HG03558 (cell line): ENCODE results near the gene FLG2.

Experiments
- ATAC-seq: cut with Tn5 transposase; IDR thresholded peaks from one replicate; pipeline ENCODE4 v1.9.1; 2021; ENCODE audit warnings: moderate number of reproducible peaks; ENCODE audit not compliant: unreplicated experiment; ENCODE audit errors: extremely low read depth

Gene FLG2

DNA sequence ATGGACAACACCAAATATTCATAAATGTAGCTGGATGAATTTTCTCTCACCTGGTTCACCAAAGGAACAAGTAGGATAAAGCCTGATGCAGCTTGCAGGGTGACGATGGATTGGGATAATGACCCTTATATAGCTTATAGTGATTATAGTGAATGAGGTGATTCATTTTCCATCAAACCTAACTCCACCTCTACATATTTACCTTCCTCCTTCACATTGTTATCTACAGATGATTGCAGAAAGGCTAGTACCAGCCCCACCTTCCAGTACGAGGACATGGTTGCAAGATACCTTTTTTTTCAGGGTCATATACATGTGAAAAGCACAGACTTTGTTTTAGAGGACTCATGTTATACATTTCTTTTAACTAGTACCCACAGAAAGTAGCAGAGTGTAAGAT is at the start of gene FLG2:
TSS of gene FLG2 (minus strand) at position 101 of the 400 bp plus-strand sequence. CDS start 1,122 bp downstream, outside the sequence.
- no peak for ATAC-seq

DNA sequence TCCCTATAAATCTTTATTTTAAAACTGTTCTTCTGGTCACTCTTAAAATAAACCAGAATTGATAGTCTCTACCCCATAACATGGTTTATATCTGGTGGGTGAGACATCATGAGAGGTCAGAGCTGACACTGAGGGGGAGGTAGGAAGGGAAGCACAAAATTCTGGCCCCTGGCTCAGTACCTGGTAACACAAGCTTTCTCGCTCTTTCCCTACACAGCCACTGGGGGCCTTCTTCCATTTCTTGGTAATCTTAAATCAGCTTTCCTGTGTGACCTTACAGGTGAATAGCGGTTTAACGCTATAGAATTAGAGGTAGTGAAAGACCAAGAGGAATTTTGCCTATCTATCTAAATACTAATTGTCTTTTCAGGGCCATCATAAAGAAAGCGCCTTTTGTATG is 48.9 kb upstream of the FLG2 start:
- no peak for ATAC-seq

DNA sequence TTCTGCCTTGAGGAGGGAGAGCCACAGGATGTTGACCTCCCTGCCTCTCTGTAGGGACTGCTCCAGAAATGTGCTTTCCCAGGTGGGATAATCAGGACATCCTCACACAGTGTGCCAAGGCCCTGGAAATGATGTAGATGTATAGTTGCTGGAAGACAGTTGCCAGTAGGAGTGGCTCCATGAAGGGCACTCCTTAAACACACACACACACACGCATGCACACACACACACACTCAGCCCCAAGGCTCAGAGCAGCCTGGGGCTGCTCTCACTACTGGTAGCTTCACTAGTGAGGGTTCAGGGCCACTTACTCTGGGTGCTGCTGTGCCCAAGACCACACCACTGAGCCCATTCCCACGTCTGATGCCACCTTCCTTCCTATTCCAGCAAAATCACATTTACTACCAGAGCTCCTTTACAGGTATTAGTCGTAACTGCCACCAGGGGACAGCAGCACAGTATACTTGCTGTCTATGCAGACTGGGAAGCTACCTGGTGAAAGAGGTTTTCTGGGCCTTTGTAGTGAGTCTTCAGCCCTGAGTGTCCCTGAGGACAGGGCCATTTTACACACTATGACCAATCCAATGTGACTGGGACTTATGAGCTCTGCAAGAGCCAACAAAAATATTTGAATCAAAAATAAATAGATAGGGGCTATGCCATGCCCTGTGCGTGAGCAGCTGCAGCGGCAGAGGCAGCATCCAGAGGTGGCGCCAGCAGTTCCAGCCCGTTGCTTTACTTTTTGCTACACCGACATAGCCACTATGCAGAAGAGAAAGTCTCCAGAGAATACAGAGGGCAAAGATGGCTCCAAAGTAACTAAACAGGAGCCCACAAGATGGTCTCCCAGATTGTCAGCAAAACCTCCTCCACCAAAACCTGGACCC is 39.2 kb upstream of the FLG2 start:
- no peak for ATAC-seq

DNA sequence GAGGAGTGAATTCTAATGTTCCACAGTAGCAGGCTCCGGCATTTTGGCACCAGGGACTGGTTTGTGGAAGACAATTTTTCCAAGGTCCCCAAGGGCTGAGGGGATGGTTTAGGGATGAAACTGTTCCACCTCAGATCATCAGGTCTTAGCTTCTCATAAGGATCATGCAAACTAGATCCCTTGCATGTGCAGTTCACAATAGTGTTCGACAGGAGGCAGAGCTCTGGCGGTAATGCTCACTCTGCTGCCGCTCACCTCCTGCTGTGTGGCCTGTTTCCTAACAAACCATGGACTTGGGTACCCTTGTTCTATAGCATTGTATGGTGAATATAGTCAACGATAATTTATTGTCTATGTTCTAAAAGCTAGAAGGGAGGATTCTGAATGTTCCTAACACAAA is 37.7 kb upstream of the FLG2 start:
- no peak for ATAC-seq

DNA sequence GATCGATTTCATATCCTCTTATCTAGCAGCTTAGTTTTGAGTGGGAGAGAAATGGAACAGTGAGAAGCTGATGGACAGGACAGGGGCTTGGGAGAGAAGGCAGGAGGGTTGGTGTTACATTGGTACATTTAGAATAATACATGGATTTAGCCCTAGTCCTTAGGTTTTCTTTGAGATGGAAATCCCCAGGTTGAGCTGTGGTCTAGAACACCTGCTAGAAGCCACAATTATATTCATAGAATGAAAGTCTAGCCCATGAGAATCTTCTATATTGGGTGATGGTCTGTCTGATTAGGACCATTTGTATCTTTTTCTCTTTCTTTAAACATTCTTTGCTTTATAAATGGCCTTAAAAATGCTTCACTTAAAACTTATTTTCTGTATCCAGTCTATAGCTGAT is 34.3 kb upstream of the FLG2 start:
- no peak for ATAC-seq

DNA sequence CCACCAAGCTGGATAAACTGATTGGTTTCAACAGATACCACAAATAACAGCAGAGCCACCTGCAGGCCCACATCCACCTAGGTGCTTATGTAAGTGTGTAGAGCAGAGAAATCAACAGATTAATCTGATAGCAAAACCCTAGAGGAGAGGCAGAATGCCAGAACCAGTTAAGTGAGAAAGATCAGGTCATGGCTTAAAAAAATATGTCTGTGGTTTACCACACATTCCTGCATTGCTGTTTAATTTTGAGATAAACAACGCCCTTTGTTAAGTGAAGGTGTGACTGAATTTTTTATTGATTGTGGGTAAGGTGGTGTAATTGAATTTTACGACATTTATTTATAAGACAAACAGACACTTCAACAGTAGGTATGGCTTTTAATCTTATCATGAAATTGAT is 33.1 kb upstream of the FLG2 start:
- ATAC-seq: no peak

DNA sequence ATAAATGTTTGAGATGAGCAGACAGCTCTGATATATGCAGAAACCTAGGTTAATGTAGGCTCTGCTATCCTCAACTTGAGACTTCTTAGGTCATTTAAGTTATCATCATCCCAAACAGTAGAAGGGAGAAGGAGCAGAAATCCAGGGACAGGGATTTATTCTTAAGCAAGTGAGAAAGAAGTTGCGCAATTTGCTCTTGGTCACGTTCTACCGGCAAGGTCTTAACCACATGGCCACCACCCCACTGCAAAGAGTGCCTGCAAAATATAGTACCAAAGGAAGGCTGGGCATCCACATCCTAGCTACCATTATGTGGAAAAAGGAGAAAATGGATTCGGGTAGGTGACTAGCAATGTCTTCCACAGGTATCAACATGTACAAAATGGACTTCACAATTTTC is 29.1 kb upstream of the FLG2 start:
- ATAC-seq: no peak

DNA sequence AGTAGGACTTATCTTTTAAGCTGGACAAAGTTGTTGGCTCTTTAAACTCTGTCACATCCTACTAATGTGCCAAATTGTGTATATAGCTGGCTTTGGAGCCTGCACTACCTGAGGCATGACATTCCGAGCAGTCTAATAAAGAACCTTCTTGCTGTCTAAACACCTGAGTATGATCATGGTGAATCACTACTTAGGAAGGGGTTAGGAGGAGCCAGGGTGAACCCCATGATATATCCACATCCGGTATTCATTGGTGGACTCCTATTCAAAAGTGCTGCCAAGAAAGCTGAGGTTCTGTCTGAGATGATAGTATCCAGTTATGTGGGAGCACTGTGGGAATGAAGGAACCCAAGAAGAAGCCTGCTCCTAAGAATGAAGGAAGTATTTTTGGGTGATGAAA is 27.1 kb upstream of the FLG2 start:
- no peak for ATAC-seq

DNA sequence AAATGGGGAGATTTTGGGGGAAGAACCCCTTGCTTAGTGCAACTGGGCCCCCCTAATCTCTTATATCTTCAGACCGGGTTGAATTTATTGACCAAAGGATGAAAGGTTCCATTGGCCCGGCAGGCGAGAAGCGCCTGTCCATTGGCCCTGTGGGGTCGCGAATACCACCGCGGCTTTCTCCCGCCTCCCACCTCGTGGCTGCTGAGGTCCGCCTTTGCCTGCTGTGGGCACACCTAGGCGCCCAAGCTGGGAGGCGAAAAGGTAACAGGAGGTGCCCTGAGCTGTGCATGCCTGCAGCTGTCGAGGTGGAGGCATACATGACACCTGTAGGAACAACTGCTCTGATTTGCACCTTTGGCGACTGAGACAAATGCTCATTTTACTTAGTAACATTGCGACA is 21.1 kb upstream of the FLG2 start:
- ATAC-seq: no peak

DNA sequence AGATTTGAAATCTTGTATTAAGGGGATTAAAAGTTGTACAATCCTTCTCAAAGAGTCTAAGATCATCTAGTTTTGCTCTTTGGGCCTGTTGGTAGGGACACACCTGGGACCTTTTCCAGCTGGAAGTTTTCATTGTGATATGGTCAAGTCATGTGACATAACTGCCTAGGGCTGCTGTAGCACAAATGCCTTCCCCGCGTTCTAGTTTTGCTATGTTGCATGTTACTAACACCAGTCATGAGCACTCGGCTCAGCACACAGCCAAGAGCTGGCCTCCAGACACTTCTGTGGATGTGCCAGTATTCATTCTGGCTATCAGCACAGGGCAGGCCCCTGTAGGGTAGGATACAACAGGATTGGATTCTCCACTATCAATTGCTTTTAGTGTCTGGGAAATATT is 14.6 kb upstream of the FLG2 start:
- ATAC-seq: no peak

DNA sequence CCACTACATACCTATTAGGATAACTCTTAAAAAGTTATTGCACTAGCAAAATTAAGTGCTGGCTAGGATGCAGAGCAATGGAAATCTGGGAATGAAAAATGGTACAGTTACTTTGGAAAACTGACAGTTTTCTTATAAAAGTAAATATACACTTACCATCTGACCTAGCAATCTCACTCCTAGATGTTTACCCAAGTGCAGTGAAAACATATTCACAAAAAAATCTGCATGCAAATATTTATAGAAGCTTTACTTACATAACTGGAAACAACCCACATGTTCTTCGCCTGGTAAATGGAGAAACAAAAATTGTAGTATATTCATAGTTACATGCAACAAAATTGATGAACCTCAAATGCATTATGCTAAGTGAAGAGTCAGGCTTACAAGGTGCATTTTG is 12.9 kb upstream of the FLG2 start:
- no peak for ATAC-seq

DNA sequence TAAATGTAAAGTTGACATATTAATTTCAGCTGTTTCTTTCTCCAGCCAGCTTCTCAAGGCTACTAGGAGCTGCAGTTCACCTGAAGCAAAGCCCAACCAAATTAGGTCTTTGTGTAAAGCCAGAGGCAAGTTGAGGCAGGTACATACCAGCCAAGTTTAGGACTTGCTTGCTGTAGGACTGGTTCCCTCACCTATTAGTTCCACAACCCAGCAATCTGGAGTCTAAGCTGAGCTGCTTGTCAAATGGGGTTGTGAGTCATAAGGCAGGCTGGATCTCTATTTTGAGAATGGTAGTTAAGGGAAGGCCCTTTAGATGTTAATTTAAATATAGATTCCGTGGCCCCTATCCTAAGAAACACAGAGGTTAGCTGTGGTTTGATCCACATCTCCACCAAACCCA is 7.6 kb upstream of the FLG2 start:
- ATAC-seq: no peak

DNA sequence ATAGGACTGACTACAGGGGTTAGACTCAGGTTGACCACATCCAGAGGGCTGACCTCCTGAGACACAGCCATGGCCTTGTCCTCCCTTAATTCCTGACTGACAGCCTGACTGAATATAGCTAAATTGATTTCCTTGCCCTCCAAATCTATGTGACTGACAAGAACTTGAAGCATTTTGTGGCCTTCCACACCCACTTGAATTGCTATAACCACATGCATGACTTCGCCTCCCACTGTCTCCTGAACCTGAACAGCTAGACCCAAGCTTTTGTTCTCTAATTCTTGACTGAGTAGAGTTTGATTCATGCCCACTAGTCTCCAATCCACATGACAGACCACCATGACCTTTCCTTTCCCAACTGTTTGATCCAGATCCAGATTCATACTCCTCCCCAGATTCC is 3.1 kb downstream of the FLG2 start:
- no peak for ATAC-seq

DNA sequence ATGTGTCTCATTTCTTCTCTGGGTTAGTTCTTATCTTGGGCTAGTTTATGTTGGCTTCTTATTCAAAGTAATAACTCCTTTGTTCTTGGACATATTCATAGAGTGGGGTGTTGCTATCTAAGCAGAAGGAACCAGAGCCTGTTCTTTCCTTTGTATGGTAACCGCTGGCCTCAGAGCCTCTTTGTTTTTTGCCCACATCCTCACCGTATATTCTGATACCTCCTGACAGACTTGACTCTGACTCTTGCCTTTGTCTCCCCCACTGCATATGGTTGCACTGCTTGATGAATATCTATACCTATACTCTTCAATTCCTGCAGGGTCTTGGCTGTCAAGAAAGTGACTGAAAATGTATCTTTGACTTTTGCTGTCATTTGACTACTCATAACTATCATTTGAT is 10.2 kb downstream of the FLG2 start:
- ATAC-seq: no peak

DNA sequence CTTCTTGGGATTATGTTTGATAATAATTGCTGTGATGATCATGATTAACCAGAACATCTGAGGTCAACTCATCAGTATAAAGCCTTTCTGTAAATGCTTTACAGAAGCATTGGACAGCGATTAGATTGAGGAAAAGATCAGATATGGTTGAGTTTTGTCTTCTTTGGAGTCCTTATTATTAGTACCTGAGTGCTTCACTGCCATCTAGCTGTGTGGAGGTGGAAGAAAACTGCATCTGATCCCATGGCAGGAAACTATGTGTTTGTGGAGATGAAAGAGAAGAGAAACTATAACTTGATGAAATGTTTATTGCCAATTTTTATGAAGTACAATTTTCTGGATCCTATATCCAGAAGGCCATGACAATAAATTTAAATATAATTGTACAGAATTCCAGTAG is 11.4 kb downstream of the FLG2 start:
- no peak for ATAC-seq

DNA sequence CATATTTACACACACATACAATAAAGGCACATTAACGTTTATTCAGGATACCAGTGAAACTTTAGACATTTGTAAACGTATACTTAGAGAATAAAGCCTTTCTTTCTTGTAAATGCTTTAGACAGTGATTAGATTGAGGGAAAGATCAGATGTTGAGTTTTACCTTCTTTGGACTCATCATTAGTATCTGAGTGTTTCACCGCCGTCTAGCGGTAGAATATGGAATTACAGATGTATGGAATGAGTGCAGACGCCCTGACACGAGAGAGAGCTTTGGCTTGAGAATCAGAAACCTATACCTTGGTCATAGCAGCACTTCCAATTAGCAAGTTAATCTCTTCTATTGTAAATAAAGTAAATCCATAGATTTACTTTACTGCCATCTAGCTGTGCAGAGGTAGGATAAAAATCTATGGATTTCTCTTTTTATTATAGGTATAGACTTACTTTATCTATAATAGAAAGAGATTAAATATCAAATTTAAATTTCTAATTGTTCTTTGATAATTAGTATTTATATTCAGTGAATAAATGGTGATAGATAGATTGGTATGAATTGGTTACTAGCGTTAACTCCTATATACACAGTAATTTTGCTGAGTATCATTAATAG is 12.6 kb downstream of the FLG2 start:
- ATAC-seq: no peak

DNA sequence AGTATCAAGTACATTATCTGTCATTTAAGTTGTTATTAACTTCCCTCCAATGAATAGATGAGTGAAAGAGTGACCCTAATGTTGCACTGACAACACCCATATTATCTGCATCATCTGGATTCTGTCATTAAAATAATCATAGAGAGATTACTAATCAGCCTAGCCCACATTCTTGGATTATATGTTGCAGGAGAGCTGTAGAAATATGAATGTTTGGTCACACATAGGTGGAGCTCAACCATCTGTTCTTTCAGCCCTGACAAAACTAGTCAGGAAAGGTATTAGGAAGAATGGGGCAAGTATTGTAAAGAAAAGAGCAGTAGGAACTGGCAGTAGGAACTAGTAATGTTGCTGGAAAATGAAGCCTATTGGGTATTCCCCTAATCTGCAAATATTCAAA is 15.4 kb downstream of the FLG2 start:
- ATAC-seq: no peak

DNA sequence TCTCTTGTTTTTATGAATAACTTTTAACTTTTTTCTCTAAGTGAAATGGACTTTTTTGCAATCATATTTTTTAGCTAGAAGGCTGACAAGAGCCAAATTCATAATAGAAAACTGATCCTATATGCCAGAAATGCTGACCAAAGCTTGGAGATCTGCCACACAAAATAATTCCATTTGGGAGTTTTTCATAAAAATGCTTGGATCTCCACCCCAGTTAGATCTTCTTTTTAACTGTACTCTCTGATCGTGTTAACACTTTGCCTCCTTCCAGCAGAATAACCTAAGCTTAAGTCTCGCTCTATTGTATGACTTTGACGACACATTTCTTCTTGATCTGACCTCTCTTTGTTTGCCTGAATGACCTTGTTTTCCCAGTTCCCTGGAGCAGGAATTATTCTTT is 16.8 kb downstream of the FLG2 start:
- ATAC-seq: no peak

DNA sequence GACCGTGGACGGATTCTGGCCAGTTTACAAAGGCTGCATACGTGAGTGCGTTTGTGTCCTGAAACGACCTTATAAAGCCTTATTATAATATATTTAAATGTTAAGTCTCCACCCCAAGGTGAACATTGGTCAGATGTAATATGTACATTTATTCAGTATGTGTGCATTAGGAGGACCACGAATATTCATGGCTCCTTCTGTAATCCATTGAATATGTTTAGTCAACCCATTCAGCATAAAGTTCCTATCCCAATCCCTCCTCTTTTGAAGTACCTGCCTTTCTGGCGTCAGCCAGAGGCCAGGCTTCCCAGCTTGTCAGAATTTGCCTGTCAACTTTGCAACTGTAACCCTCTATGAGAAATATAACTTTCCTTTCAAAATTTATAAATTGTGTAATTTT is 24.4 kb downstream of the FLG2 start:
- ATAC-seq: no peak

DNA sequence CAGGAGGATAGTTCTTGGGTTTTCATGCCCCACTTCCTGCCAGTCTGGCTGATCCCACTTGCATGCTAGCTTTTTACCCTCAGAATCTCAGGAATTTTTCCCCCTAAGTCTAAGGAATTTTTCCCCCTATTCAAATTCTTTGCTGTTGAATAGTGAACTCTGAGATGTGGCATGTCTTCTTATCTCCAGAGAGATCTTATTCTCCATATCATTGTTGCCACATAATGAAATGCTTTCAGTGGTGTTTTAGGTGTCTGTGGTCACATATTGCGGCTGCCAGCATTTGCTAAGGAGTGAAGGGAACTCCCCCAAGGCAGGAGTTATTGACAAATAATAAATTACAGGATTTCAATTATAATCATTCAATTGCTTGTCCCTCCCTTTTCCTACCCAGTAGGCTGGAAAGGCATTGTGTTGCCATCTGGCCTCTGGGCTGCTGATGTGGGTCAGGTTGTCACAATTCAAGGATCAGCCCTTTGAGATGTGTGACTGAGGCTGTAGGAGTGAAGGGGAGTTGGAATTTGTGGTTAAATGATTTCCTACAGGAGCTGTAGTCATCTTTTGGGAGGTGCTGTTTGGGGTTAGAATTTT is 30.9 kb downstream of the FLG2 start:
- ATAC-seq: no peak

DNA sequence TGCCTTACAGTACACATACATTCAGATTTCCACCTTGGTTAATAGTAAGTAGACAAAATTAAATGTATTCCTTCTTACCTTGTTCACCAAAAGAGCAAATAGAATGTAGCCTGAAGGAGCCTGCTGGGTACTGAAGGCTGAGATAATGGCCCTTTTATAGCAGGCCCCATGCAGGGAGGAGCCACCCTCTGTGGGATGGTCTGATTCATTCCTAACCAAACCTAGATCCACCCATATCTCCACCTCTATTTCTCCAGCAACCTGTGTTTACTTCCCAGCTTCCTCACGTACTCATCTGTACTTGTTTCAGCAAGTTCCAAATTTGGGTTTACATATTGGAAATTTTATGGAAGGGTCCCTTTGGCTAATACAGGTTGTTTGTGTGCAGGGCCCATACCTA is 34.7 kb downstream of the FLG2 start, which contains the start of gene FLG:
TSS of gene FLG (minus strand) at position 129 of the 400 bp plus-strand sequence. CDS start 9,783 bp downstream, outside the sequence.
- ATAC-seq: no peak
